ENCODE measurements around the gene ZFP92.
A peak's percentile ranks its signal among the peaks of the same experiment; 100 is the strongest.
"Not testable (repeated sequence)": the region's sequence is repeated elsewhere in the genome, so short reads cannot be mapped to it uniquely, and the experiment has no call there.

The ZFP92 gene

GRCh38 chrX:153400146-153401132 is 10.8 kb upstream of the ZFP92 start:
- peaks cover 4% of the 10 kb centered on the region for H3K9me3 ChIP-seq (ENCODE audit: control insufficient read depth, low read length)
- peak; percentile 33 for DNase-seq (ENCODE audit: low read depth)
- no peak overlapping the region for H3K4me3 ChIP-seq (ENCODE audit: low read length)

DNA sequence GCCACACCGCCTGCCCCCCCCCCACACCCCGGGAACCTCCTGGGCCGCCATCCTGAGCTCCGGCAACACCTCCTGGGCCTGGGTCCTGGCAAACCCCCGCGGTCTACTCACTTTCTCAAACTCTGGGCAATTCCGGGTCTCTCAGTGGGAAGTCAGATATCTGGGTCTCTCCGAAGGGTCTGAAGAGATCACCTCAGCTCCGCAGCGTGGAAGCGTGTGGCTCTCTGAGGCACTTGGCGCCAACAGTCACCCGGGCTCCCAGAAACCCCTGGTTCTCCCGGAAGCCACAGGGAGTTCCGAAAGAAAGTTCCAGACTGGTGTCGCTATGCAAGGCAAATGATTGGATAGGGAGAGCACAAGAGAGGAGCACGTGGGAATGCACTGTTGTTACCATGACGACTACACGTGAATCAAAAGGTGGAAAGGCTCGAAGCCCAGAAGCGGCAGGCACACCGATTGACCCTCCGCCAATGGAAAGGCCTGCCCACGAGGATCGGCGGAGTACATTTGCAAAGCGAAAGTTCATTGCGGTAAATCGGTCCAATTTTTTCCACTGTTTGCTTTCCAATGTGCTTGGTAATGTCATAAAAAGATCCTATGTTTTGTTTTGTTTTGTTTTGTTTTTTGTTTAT is 10.0 kb upstream of the ZFP92 start, which contains the start of gene PNMA6E:
Gene PNMA6E, minus strand, starts transcription at position 218 of the 632 bp plus-strand sequence. CDS start 2,501 bp downstream, outside the sequence.
- no peak for DNase-seq (ENCODE audit: low read depth)
- no peaks in the 10 kb centered on the region for H3K4me1 ChIP-seq (ENCODE audit: control insufficient read depth, insufficient read depth, low read length)
- no peak within 1 kb of the TSS for H3K9ac ChIP-seq (ENCODE audit: low read length)
- no peaks in the 10 kb centered on the region for H3K36me3 ChIP-seq (ENCODE audit: control insufficient read depth, insufficient read depth, low read length, severe bottlenecking)
- H3K4me3 ChIP-seq (ENCODE audit: low read length) = no peak within 1 kb of the TSS
- H3K9me3 ChIP-seq (ENCODE audit: control insufficient read depth, low read length) = peaks cover 4% of the 10 kb centered on the region
- H3K27me3 ChIP-seq (replicated peaks; ENCODE audit: control insufficient read depth, insufficient read depth, low read length) = peaks cover 20% of the 10 kb centered on the region

More at GRCh38 chrX:153400146-153401132, 10.8 kb upstream of the ZFP92 start:
- no peaks in the 10 kb centered on the region for H3K4me1 ChIP-seq (ENCODE audit: control insufficient read depth, insufficient read depth, low read length)
- peaks cover 20% of the 10 kb centered on the region for H3K27me3 ChIP-seq (replicated peaks; ENCODE audit: control insufficient read depth, insufficient read depth, low read length)
- H3K9ac ChIP-seq (ENCODE audit: low read length) = no peak overlapping the region
- H3K36me3 ChIP-seq (ENCODE audit: control insufficient read depth, insufficient read depth, low read length, severe bottlenecking) = no peaks in the 10 kb centered on the region

GRCh38 chrX:153404333-153404732 is 6.9 kb upstream of the ZFP92 start:
- H3K4me3 ChIP-seq (ENCODE audit: low read length); H3K9ac ChIP-seq (ENCODE audit: low read length); H3K4me1 ChIP-seq (ENCODE audit: control insufficient read depth, insufficient read depth, low read length); H3K36me3 ChIP-seq (ENCODE audit: control insufficient read depth, insufficient read depth, low read length, severe bottlenecking); DNase-seq (ENCODE audit: low read depth); H3K9me3 ChIP-seq (ENCODE audit: control insufficient read depth, low read length): not testable (repeated sequence)
- H3K27me3 ChIP-seq (replicated peaks; ENCODE audit: control insufficient read depth, insufficient read depth, low read length) = peaks cover 31% of the 10 kb centered on the region

GRCh38 chrX:153405426-153405825 is 5.8 kb upstream of the ZFP92 start:
- Histone ChIP-seq H3K27me3 (replicated peaks; ENCODE audit: control insufficient read depth, insufficient read depth, low read length) (peaks cover 34% of the 10 kb centered on the region), H3K4me3 (ENCODE audit: low read length) (no peak overlapping the region), H3K4me1 (ENCODE audit: control insufficient read depth, insufficient read depth, low read length) (no peaks in the 10 kb centered on the region), H3K9me3 (ENCODE audit: control insufficient read depth, low read length) (peaks cover 4% of the 10 kb centered on the region), H3K9ac (ENCODE audit: low read length) (no peak overlapping the region), H3K36me3 (ENCODE audit: control insufficient read depth, insufficient read depth, low read length, severe bottlenecking) (no peaks in the 10 kb centered on the region)
- DNase-seq (ENCODE audit: low read depth) = no peak

DNA sequence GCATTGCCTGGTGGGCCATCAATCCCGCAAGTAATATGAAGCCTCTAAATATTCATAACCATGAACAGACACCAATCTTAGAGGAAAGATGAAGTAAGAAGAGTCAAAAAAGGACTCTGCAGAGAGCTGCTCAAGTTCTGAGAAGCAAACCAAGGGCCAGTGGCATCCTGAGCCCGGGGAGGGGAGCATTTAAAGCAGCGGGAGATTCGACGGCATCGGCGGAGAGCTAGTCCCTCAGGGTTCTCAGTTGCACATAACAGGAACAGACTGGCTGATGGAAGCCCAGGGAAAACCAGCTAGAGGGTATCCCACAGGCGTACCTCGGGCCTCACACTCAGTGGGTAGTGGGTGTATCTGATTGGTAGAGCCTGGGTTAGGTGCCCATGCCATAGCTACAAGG is 5.3 kb upstream of the ZFP92 start:
- Histone ChIP-seq H3K27me3 (replicated peaks; ENCODE audit: control insufficient read depth, insufficient read depth, low read length) (peaks cover 39% of the 10 kb centered on the region), H3K4me3 (ENCODE audit: low read length) (no peak overlapping the region), H3K36me3 (ENCODE audit: control insufficient read depth, insufficient read depth, low read length, severe bottlenecking) (no peaks in the 10 kb centered on the region), H3K9ac (ENCODE audit: low read length) (no peak overlapping the region), H3K4me1 (ENCODE audit: control insufficient read depth, insufficient read depth, low read length) (no peaks in the 10 kb centered on the region), H3K9me3 (ENCODE audit: control insufficient read depth, low read length) (peaks cover 4% of the 10 kb centered on the region)
- DNase-seq (ENCODE audit: low read depth) = no peak

DNA sequence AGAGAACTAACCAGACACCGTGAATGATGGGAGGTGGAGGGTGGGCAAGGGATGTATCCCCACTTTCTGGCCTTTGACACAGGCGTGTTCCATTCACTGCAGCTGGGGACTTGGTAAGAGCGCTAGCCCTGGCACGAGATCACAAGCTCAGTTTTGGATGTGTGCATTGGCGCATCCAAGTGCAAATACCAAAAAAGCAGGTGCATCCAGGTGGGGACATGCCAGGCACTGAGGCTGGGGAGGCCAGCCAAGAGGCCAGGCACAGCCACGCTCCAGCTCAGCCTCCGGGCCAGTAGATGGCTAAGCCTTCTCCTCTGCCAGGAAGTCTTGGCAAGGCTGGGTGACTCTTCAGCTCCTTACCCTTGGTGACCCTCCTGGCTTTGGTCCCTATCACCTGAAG is 4.4 kb upstream of the ZFP92 start:
- Histone ChIP-seq H3K4me3 (ENCODE audit: low read length) (no peak overlapping the region), H3K4me1 (ENCODE audit: control insufficient read depth, insufficient read depth, low read length) (no peaks in the 10 kb centered on the region), H3K36me3 (ENCODE audit: control insufficient read depth, insufficient read depth, low read length, severe bottlenecking) (no peaks in the 10 kb centered on the region), H3K9me3 (ENCODE audit: control insufficient read depth, low read length) (peaks cover 4% of the 10 kb centered on the region), H3K27me3 (replicated peaks; ENCODE audit: control insufficient read depth, insufficient read depth, low read length) (peaks cover 45% of the 10 kb centered on the region), H3K9ac (ENCODE audit: low read length) (no peak overlapping the region)
- no peak for DNase-seq (ENCODE audit: low read depth)

DNA sequence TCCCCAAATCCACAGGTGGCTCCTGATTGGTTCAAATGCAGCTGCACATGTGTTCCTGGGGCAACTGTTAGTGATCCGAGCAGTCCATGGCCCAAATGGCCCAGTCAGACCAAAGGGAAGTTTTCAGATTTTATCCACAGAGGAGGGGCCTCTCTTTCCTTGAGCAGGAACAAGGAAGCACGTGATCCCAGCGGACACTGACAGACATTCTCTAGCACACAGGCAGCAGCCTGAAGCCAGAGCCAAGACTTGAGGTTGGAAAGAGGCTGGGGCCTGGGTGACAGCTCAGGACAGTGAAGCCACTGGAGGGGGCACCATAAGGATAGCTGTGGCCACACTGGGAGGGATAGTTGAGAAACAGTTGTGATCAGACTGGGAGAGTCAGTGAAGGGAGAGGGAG is 3.5 kb upstream of the ZFP92 start:
- H3K4me1 ChIP-seq (ENCODE audit: control insufficient read depth, insufficient read depth, low read length) = no peaks in the 10 kb centered on the region
- peaks cover 53% of the 10 kb centered on the region for H3K27me3 ChIP-seq (replicated peaks; ENCODE audit: control insufficient read depth, insufficient read depth, low read length)
- peaks cover 4% of the 10 kb centered on the region for H3K9me3 ChIP-seq (ENCODE audit: control insufficient read depth, low read length)
- DNase-seq (ENCODE audit: low read depth) = no peak
- no peak overlapping the region for H3K4me3 ChIP-seq (ENCODE audit: low read length)
- H3K9ac ChIP-seq (ENCODE audit: low read length) = no peak overlapping the region
- H3K36me3 ChIP-seq (ENCODE audit: control insufficient read depth, insufficient read depth, low read length, severe bottlenecking) = no peaks in the 10 kb centered on the region

DNA sequence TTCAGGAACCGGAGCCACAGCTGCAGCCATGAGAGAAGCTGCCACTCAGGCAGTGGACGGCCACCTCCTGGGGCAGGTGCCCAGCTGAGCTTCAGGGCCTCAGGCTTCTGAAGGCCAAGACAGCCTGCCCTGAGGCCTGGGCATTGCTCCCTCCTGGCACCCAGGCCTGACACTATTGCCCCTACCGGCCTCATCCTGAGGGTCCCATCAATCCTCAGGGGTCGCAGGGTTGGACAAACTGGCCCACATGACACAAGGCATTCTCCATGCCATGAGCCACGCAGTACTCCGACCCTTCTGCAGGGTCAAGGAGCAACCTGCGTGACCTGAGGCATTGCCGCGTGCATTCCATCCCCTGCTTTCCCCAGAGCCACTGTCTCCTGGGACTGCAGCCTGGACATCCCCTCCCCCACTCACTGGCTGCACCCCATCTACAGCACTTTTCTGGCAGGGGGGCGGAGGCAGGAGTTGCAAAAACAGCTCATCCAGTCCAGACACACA is 3.0 kb upstream of the ZFP92 start:
- Histone ChIP-seq H3K9ac (ENCODE audit: low read length) (no peak overlapping the region), H3K36me3 (ENCODE audit: control insufficient read depth, insufficient read depth, low read length, severe bottlenecking) (no peaks in the 10 kb centered on the region), H3K9me3 (ENCODE audit: control insufficient read depth, low read length) (peaks cover 4% of the 10 kb centered on the region), H3K4me3 (ENCODE audit: low read length) (no peak overlapping the region), H3K4me1 (ENCODE audit: control insufficient read depth, insufficient read depth, low read length) (no peaks in the 10 kb centered on the region), H3K27me3 (replicated peaks; ENCODE audit: control insufficient read depth, insufficient read depth, low read length) (peaks cover 56% of the 10 kb centered on the region)
- DNase-seq (ENCODE audit: low read depth) = no peak

GRCh38 chrX:153408871-153409351 is 2.4 kb upstream of the ZFP92 start:
- Histone ChIP-seq H3K9ac (ENCODE audit: low read length) (no peak overlapping the region), H3K4me3 (ENCODE audit: low read length) (no peak overlapping the region), H3K27me3 (replicated peaks; ENCODE audit: control insufficient read depth, insufficient read depth, low read length) (peaks cover 59% of the 10 kb centered on the region), H3K9me3 (ENCODE audit: control insufficient read depth, low read length) (peaks cover 4% of the 10 kb centered on the region), H3K4me1 (ENCODE audit: control insufficient read depth, insufficient read depth, low read length) (no peaks in the 10 kb centered on the region), H3K36me3 (ENCODE audit: control insufficient read depth, insufficient read depth, low read length, severe bottlenecking) (no peaks in the 10 kb centered on the region)
- DNase-seq (ENCODE audit: low read depth) = no peak

- Histone ChIP-seq H3K4me1 (ENCODE audit: control insufficient read depth, insufficient read depth, low read length) (no peaks in the 10 kb centered on the region), H3K27me3 (replicated peaks; ENCODE audit: control insufficient read depth, insufficient read depth, low read length) (peaks cover 56% of the 10 kb centered on the region), H3K36me3 (ENCODE audit: control insufficient read depth, insufficient read depth, low read length, severe bottlenecking) (no peaks in the 10 kb centered on the region), H3K4me3 (ENCODE audit: low read length) (no peak overlapping the region), H3K9me3 (ENCODE audit: control insufficient read depth, low read length) (peaks cover 4% of the 10 kb centered on the region), H3K9ac (ENCODE audit: low read length) (no peak overlapping the region)
- DNase-seq (ENCODE audit: low read depth) = no peak
Measured at GRCh38 chrX:153409414-153410101, 1.7 kb upstream of the ZFP92 start.

DNA sequence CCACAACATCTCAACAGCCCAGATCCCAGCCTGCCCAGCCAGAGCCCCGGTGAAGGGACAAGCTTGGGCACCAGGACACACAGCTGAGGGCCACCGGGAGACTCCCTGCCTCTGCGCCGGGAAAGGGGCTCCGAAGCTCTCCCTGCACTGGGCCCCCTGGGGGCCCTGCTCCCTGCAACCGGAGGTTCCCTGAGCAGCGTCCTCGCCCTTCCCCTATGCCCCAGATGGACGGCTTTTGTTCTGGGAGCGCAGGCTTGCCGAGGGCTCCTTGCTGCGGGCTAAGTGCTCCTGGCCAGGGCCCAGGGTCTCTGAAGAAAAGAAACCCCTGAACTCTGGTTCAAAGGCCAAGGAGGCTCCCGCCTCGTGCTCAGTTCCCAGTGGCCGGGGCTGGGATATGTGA is 899 bp upstream of the ZFP92 start:
- no peak for DNase-seq (ENCODE audit: low read depth)
- H3K4me1 ChIP-seq (ENCODE audit: control insufficient read depth, insufficient read depth, low read length) = peaks cover 5% of the 10 kb centered on the region
- no peaks in the 10 kb centered on the region for H3K9me3 ChIP-seq (ENCODE audit: control insufficient read depth, low read length)
- peaks cover 48% of the 10 kb centered on the region for H3K27me3 ChIP-seq (replicated peaks; ENCODE audit: control insufficient read depth, insufficient read depth, low read length)
- H3K36me3 ChIP-seq (ENCODE audit: control insufficient read depth, insufficient read depth, low read length, severe bottlenecking) = no peaks in the 10 kb centered on the region
- no peak overlapping the region for H3K4me3 ChIP-seq (ENCODE audit: low read length)
- no peak overlapping the region for H3K9ac ChIP-seq (ENCODE audit: low read length)

All from adipocyte (in vitro differentiated cells).